HEK293 (cell line): ENCODE results near the gene SDC1.

ENCODE experiments used
- CTCF ChIA-PET: fragments of 350-600 bp; formaldehyde crosslinking; extraction: SDS; loops from one replicate; lab custom pipeline; 2021; ENCODE audit warnings: antibody characterized with exemption; lab: Yijun Ruan, JAX
- POLR2A ChIA-PET: fragments of 300-600 bp; formaldehyde crosslinking; extraction: SDS; loops from one replicate; lab custom pipeline; 2020; ENCODE audit warnings: antibody characterized with exemption, inconsistent platforms; lab: Yijun Ruan, JAX
- H3K27ac ChIP-seq: fragments of 200-500 bp; sonication (Bioruptor generic); 2 replicates; pipeline ENCODE4 v1.5.1; 2014; ENCODE audit warnings: low read depth, low read length, control low read depth, inconsistent platforms; ENCODE audit errors: extremely low read depth
- H3K36me3 ChIP-seq, 2 experiments: fragments of 200-500 bp in 1 of 2; sonication (Bioruptor generic) in 1 of 2; 1 replicate in 1 of 2; 2 replicates in 1 of 2; pipeline ENCODE4 v1.5.1; 2014 to 2017; ENCODE audit warnings: inconsistent platforms in 2 of 2, low read length in 2 of 2; ENCODE audit not compliant: control insufficient read depth in 2 of 2, insufficient read depth in 1 of 2
- H3K4me1 ChIP-seq: fragments of 200-500 bp; sonication (Bioruptor generic); 2 replicates; pipeline ENCODE4 v1.5.1; 2014; ENCODE audit warnings: mild to moderate bottlenecking, low read length, inconsistent platforms; ENCODE audit not compliant: control insufficient read depth, insufficient read depth
- H3K4me3 ChIP-seq: 2 replicates; pipeline ENCODE4 v1.5.1; 2011; ENCODE audit warnings: low read depth, mild to moderate bottlenecking, control low read depth, low read length, moderate library complexity
- H3K9me3 ChIP-seq: fragments of 200-500 bp; sonication (Bioruptor generic); 2 replicates; pipeline ENCODE4 v1.5.1; 2014; ENCODE audit warnings: low read depth, low read length, inconsistent platforms; ENCODE audit not compliant: control insufficient read depth, insufficient read depth
- BCL6B ChIP-seq: fragments of 450-650 bp; formaldehyde crosslinking; IDR thresholded peaks from 2 replicates; pipeline ENCODE4 v1.5.1; 2017; ENCODE audit warnings: missing biosample characterization, missing genetic modification characterization
- FEZF1 ChIP-seq: fragments of 450-650 bp; formaldehyde crosslinking; IDR thresholded peaks from 2 replicates; pipeline ENCODE4 v1.5.1; 2016; ENCODE audit warnings: missing biosample characterization, missing genetic modification characterization
- GLI2 ChIP-seq: fragments of 450-650 bp; formaldehyde crosslinking; IDR thresholded peaks from 2 replicates; pipeline ENCODE4; 2017; ENCODE audit warnings: missing biosample characterization, missing genetic modification characterization, low read depth, borderline replicate concordance
- KLF10 ChIP-seq: fragments of 450-650 bp; IDR thresholded peaks from 2 replicates; pipeline ENCODE4 v1.5.1; 2018; ENCODE audit warnings: missing biosample characterization, mild to moderate bottlenecking, missing genetic modification characterization
- MEIS1 ChIP-seq: sonication (generic); formaldehyde crosslinking; IDR thresholded peaks from 2 replicates; pipeline ENCODE4 v1.8.1; 2022; ENCODE audit warnings: missing genetic modification reagents, mild to moderate bottlenecking, borderline replicate concordance
- MZF1 ChIP-seq: fragments of 450-650 bp; formaldehyde crosslinking; IDR thresholded peaks from 2 replicates; pipeline ENCODE4 v1.5.1; 2017; ENCODE audit warnings: missing biosample characterization, missing genetic modification characterization, borderline replicate concordance
- PRDM4 ChIP-seq: fragments of 450-650 bp; formaldehyde crosslinking; IDR thresholded peaks from 2 replicates; pipeline ENCODE4 v1.5.1; 2017; ENCODE audit warnings: missing biosample characterization, missing genetic modification characterization
- SP7 ChIP-seq: fragments of 450-650 bp; formaldehyde crosslinking; IDR thresholded peaks from 2 replicates; pipeline ENCODE4 v1.5.1; 2016; ENCODE audit warnings: missing biosample characterization, missing genetic modification characterization
- TCF7L2 ChIP-seq: IDR thresholded peaks from 2 replicates; pipeline ENCODE4 v1.6.1; 2011; ENCODE audit warnings: low read depth, mild to moderate bottlenecking, inconsistent platforms, low read length, moderate library complexity, borderline replicate concordance
- ZFP41 ChIP-seq: fragments of 450-650 bp; formaldehyde crosslinking; IDR thresholded peaks from 2 replicates; pipeline ENCODE4 v1.5.1; 2016; ENCODE audit warnings: missing biosample characterization, missing genetic modification characterization, borderline replicate concordance
- ZNF112 ChIP-seq: fragments of 450-650 bp; formaldehyde crosslinking; IDR thresholded peaks from 2 replicates; pipeline ENCODE4 v1.5.0; 2017; ENCODE audit warnings: missing biosample characterization, missing genetic modification characterization
- ZNF169 ChIP-seq: fragments of 450-650 bp; formaldehyde crosslinking; IDR thresholded peaks from 2 replicates; pipeline ENCODE4 v1.5.1; 2016; ENCODE audit warnings: missing biosample characterization, missing genetic modification characterization
- ZNF19 ChIP-seq: fragments of 450-650 bp; formaldehyde crosslinking; IDR thresholded peaks from 2 replicates; pipeline ENCODE4; 2016; ENCODE audit warnings: missing biosample characterization, missing genetic modification characterization, low read depth
- ZNF2 ChIP-seq: fragments of 450-650 bp; formaldehyde crosslinking; IDR thresholded peaks from 2 replicates; pipeline ENCODE4 v1.5.1; 2016; ENCODE audit warnings: missing biosample characterization, missing genetic modification characterization
- ZNF211 ChIP-seq: fragments of 450-650 bp; formaldehyde crosslinking; IDR thresholded peaks from 2 replicates; pipeline ENCODE4 v1.5.1; 2016; ENCODE audit warnings: low read depth, missing biosample characterization, missing genetic modification characterization
- ZNF221 ChIP-seq: fragments of 450-650 bp; formaldehyde crosslinking; IDR thresholded peaks from 2 replicates; pipeline ENCODE4 v1.5.1; 2017; ENCODE audit warnings: missing biosample characterization, missing genetic modification characterization, borderline replicate concordance
- ZNF248 ChIP-seq: fragments of 450-650 bp; formaldehyde crosslinking; IDR thresholded peaks from 2 replicates; pipeline ENCODE4 v1.5.1; 2017; ENCODE audit warnings: missing biosample characterization, missing genetic modification characterization
- ZNF292 ChIP-seq: fragments of 450-650 bp; formaldehyde crosslinking; IDR thresholded peaks from 2 replicates; pipeline ENCODE4 v1.5.1; 2016; ENCODE audit warnings: low read depth, missing biosample characterization, missing genetic modification characterization, borderline replicate concordance
- ZNF324 ChIP-seq: fragments of 450-650 bp; formaldehyde crosslinking; IDR thresholded peaks from 2 replicates; pipeline ENCODE4 v1.5.1; 2016; ENCODE audit warnings: missing biosample characterization, missing genetic modification characterization
- ZNF391 ChIP-seq: fragments of 450-650 bp; formaldehyde crosslinking; IDR thresholded peaks from 2 replicates; pipeline ENCODE4 v1.5.1; 2016; ENCODE audit warnings: low read depth, missing biosample characterization, missing genetic modification characterization, borderline replicate concordance
- ZNF404 ChIP-seq: fragments of 450-650 bp; formaldehyde crosslinking; IDR thresholded peaks from 2 replicates; pipeline ENCODE4 v1.5.1; 2017; ENCODE audit warnings: missing biosample characterization, missing genetic modification characterization
- ZNF416 ChIP-seq: fragments of 450-650 bp; formaldehyde crosslinking; IDR thresholded peaks from 2 replicates; pipeline ENCODE4 v1.5.1; 2016; ENCODE audit warnings: missing biosample characterization, missing genetic modification characterization
- ZNF423 ChIP-seq: fragments of 450-650 bp; formaldehyde crosslinking; IDR thresholded peaks from 2 replicates; pipeline ENCODE4 v1.5.1; 2016; ENCODE audit warnings: missing biosample characterization, missing genetic modification characterization
- ZNF501 ChIP-seq: fragments of 450-650 bp; formaldehyde crosslinking; IDR thresholded peaks from 2 replicates; pipeline ENCODE4 v1.5.1; 2016; ENCODE audit warnings: missing biosample characterization, missing genetic modification characterization
- ZNF548 ChIP-seq: fragments of 450-650 bp; formaldehyde crosslinking; IDR thresholded peaks from 2 replicates; pipeline ENCODE4 v1.5.1; 2016; ENCODE audit warnings: missing biosample characterization, missing genetic modification characterization
- ZNF549 ChIP-seq: fragments of 450-650 bp; IDR thresholded peaks from 2 replicates; pipeline ENCODE4 v1.5.1; 2018; ENCODE audit warnings: missing biosample characterization, missing genetic modification characterization, mild to moderate bottlenecking, inconsistent platforms, moderate library complexity
- ZNF664 ChIP-seq: fragments of 450-650 bp; formaldehyde crosslinking; IDR thresholded peaks from 2 replicates; pipeline ENCODE4 v1.5.1; 2016; ENCODE audit warnings: missing biosample characterization, missing genetic modification characterization
- ZSCAN23 ChIP-seq: fragments of 450-650 bp; formaldehyde crosslinking; IDR thresholded peaks from 2 replicates; pipeline ENCODE4 v1.5.1; 2016; ENCODE audit warnings: missing biosample characterization, missing genetic modification characterization
- ZSCAN4 ChIP-seq: fragments of 450-650 bp; formaldehyde crosslinking; IDR thresholded peaks from 2 replicates; pipeline ENCODE4 v1.5.1; 2017; ENCODE audit warnings: missing biosample characterization, missing genetic modification characterization

Gene SDC1

GRCh38 chr2:20174410-20174809 is 50.5 kb downstream of the SDC1 start:
- CTCF ChIA-PET: no interaction called here
- no peak for TF ChIP-seq ZNF423 (tag by site-specific recombination)
- POLR2A ChIA-PET: no interaction called here
- Histone ChIP-seq H3K9me3 (no peaks in the 10 kb centered on the region), H3K36me3 (no peaks in the 10 kb centered on the region), H3K4me1 (no peaks in the 10 kb centered on the region), H3K4me3 (no peak overlapping the region), H3K27ac (no peak overlapping the region)

GRCh38 chr2:20173496-20174402 is 51.2 kb downstream of the SDC1 start:
- no peaks in the 10 kb centered on the region for H3K4me1 ChIP-seq
- H3K9me3 ChIP-seq: no peaks in the 10 kb centered on the region
- TF ChIP-seq GLI2 (no peak), ZNF549 (no peak), ZNF112 (tag by site-specific recombination) (no peak), SP7 (tag by site-specific recombination) (no peak), ZNF391 (no peak), MEIS1 (CRISPR knock-in tag) (no peak), ZSCAN23 (no peak), TCF7L2 (no peak), ZNF211 (tag by site-specific recombination) (no peak), ZNF404 (tag by site-specific recombination) (no peak), ZNF416 (tag by site-specific recombination) (no peak), ZNF248 (tag by site-specific recombination) (no peak), PRDM4 (tag by site-specific recombination) (no peak), ZNF2 (no peak), ZNF169 (tag by site-specific recombination) (no peak), KLF10 (tag by site-specific recombination) (no peak)
- TF ChIP-seq, all 188 proteins: peak for 0
- ChIA-PET POLR2A (no interaction called here), CTCF (interaction anchor here (0.5 kb wide), 1 partner anchor 772 kb away, joined by 3 read pairs; no protein-coding TSS in a partner anchor)
- Histone ChIP-seq H3K4me3 (no peak overlapping the region), H3K27ac (no peak overlapping the region), H3K36me3 (no peaks in the 10 kb centered on the region)

- Histone ChIP-seq H3K36me3 (no peaks in the 10 kb centered on the region), H3K27ac (no peak overlapping the region), H3K4me1 (no peaks in the 10 kb centered on the region), H3K4me3 (no peak overlapping the region), H3K9me3 (no peaks in the 10 kb centered on the region)
- ChIA-PET CTCF (no interaction called here), POLR2A (no interaction called here)
- TF ChIP-seq MZF1 (no peak), ZNF324 (tag by site-specific recombination) (no peak), ZSCAN4 (tag by site-specific recombination) (no peak), FEZF1 (no peak), ZFP41 (tag by site-specific recombination) (no peak), BCL6B (tag by site-specific recombination) (no peak), ZNF548 (tag by site-specific recombination) (no peak), ZNF19 (tag by site-specific recombination) (no peak), ZNF221 (tag by site-specific recombination) (no peak), ZNF501 (no peak), ZNF664 (tag by site-specific recombination) (no peak), ZNF292 (tag by site-specific recombination) (no peak)
These were observed 51.9 kb downstream of the SDC1 start for GRCh38 chr2:20173064-20173463.
